Endothelial cell of umbilical vein (primary cell): ENCODE results near the gene ARHGEF10L. TPM values are rescaled to one million over a fixed set of nuclear protein-coding genes. Genes with fewer than 3 reads are reported as not detected.

ENCODE experiments used
- BruUV-seq: library from RNA; stranded (reverse); fragments of 400-500 nt; replicated peaks from 2 replicates; lab custom pipeline; 2021; lab: Mats Ljungman, UMichigan
- CTCF ChIA-PET: fragments of 300-600, 350-600 bp; sonication (Branson Sonifier 250); formaldehyde crosslinking; loops from one replicate; lab custom pipeline; 2021; ENCODE audit warnings: antibody characterized with exemption, inconsistent platforms; lab: Charles Lee
- POLR2A ChIA-PET: fragments of 300-600, 350-600 bp; sonication (Branson Sonifier 250); formaldehyde crosslinking; loops from one replicate; lab custom pipeline; 2021; ENCODE audit warnings: antibody characterized with exemption, inconsistent platforms; lab: Charles Lee
- DNase-seq: peaks from one replicate; pipeline ENCODE4 v3.0.0-alpha.2; 2011; ENCODE audit warnings: low read depth, low spot score
- FAIRE-seq: peaks from 2 replicates; lab custom pipeline; 2011; peaks lifted over from hg19 to GRCh38; lab: Jason Lieb, UNC
- H2AFZ ChIP-seq: 2 replicates; pipeline ENCODE4 v1.6.0; 2012; ENCODE audit warnings: low read depth, low read length, control low read depth, inconsistent platforms
- H3K27ac ChIP-seq: 2 replicates; pipeline ENCODE4 v1.5.1; 2011; ENCODE audit warnings: low read depth, mild to moderate bottlenecking, control low read depth, low read length, moderate library complexity; ENCODE audit not compliant: insufficient read depth
- H3K27me3 ChIP-seq, 2 experiments: 2 replicates each; pipeline versions ENCODE4 v1.6.0 to v1.6.1; 2011; ENCODE audit warnings: low read length in 2 of 2, mixed read lengths in 1 of 2; ENCODE audit not compliant: control insufficient read depth in 2 of 2, insufficient read depth in 2 of 2
- H3K36me3 ChIP-seq, 2 experiments: 2 replicates in 1 of 2; 3 replicates in 1 of 2; pipeline ENCODE4 v1.5.1; 2011; ENCODE audit warnings: low read length in 2 of 2, mild to moderate bottlenecking in 1 of 2, moderate library complexity in 1 of 2; ENCODE audit not compliant: control insufficient read depth in 2 of 2, insufficient read depth in 2 of 2; ENCODE audit errors: extremely low read depth in 1 of 2
- H3K4me1 ChIP-seq: 3 replicates; pipeline ENCODE4 v1.5.1; 2011; ENCODE audit warnings: mild to moderate bottlenecking, low read length; ENCODE audit not compliant: control insufficient read depth, insufficient read depth; ENCODE audit errors: extremely low read depth
- H3K4me2 ChIP-seq: 2 replicates; pipeline ENCODE4 v1.6.1; 2011; ENCODE audit warnings: low read length, control low read depth, mixed read lengths; ENCODE audit not compliant: insufficient read depth
- H3K4me3 ChIP-seq, 3 experiments: fragments of 200-600 bp in 1 of 3; sonication (generic), shearing (Covaris generic) in 1 of 3; replicated peaks in 1 of 3; 2 replicates each; pipeline ENCODE4 v1.5.1; 2011 to 2016; ENCODE audit warnings: control low read depth in 3 of 3, low read length in 3 of 3, mild to moderate bottlenecking in 2 of 3, inconsistent platforms in 1 of 3, low read depth in 1 of 3, moderate library complexity in 1 of 3; ENCODE audit not compliant: insufficient read depth in 1 of 3
- H3K79me2 ChIP-seq: 2 replicates; pipeline ENCODE4 v1.6.0; 2012; ENCODE audit warnings: low read length, inconsistent platforms; ENCODE audit not compliant: control insufficient read depth, insufficient read depth
- H3K9ac ChIP-seq: replicated peaks from 2 replicates; pipeline ENCODE3; 2011; ENCODE audit warnings: low read length, control low read depth; ENCODE audit not compliant: insufficient read depth; ENCODE audit errors: extremely low read depth
- H3K9me1 ChIP-seq: replicated peaks from 3 replicates; pipeline ENCODE4 v1.6.0; 2011; ENCODE audit warnings: mild to moderate bottlenecking, low read length; ENCODE audit not compliant: control insufficient read depth, insufficient read depth; ENCODE audit errors: extremely low read depth
- H3K9me3 ChIP-seq: replicated peaks from 2 replicates; pipeline ENCODE4 v1.5.1; 2012; ENCODE audit warnings: low read length, inconsistent platforms; ENCODE audit not compliant: control insufficient read depth, insufficient read depth
- H4K20me1 ChIP-seq: replicated peaks from 2 replicates; pipeline ENCODE3; 2011; ENCODE audit warnings: mild to moderate bottlenecking, low read length; ENCODE audit not compliant: control insufficient read depth, insufficient read depth; ENCODE audit errors: extremely low read depth
- CTCF ChIP-seq, 2 donors: IDR thresholded peaks; 1 replicate in 1 of 2; 2 replicates in 1 of 2; pipeline ENCODE4 v1.5.1; 2011; ENCODE audit warnings: low read length in 2 of 2, mild to moderate bottlenecking in 2 of 2, moderate library complexity in 2 of 2, control low read depth in 1 of 2, inconsistent platforms in 1 of 2, low read depth in 1 of 2; ENCODE audit not compliant: insufficient read depth in 1 of 2; ENCODE audit errors: extremely low read depth in 1 of 2
- EZH2 ChIP-seq: IDR thresholded peaks from 2 replicates; pipeline ENCODE4 v1.6.1; 2012; ENCODE audit warnings: borderline replicate concordance, low read depth, mild to moderate bottlenecking, moderate library complexity, low read length, inconsistent platforms; ENCODE audit not compliant: severe bottlenecking
- dilution Hi-C: fragments of 300-500 bp; cut with MboI; formaldehyde crosslinking; loops from one replicate; pipeline ENCODE4 v1.15.0; 2019; ENCODE audit warnings: low sequenced_read_pairs; ENCODE audit not compliant: extremely low pct_ligation_motif_present
- intact Hi-C: fragments of 100-400 bp; cut with micrococcal nuclease; formaldehyde crosslinking; loops from one replicate; pipeline ENCODE4 v1.10.0; 2022
- polyA plus RNA-seq, 4 experiments: library from polyadenylated mRNA; depleted of rRNA in 3 of 4; stranded (reverse) in 3 of 4; unstranded in 1 of 4; fragments of >200 nt; gene quantifications; 2 replicates each; pipeline versions ENCODE4 v1.2.1 to v1.2.3, GENCODE V29; 2011 to 2012; ENCODE audit warnings: missing spikeins in 1 of 4
- total RNA-seq: library from RNA; stranded (reverse); gene quantifications from 2 replicates; pipeline ENCODE4 v1.2.3, GENCODE V29; 2021

Gene ARHGEF10L
- total and polyA plus RNA-seq, 2 donors (not counting 3 experiments of a cell fraction or from before 2014, with no cell fraction given), result 1.9 to 5.2 TPM

GRCh38 chr1:17670587-17671313, 131.3 kb downstream of the ARHGEF10L start:
- POLR2A ChIA-PET, result no interaction called here
- H3K27ac ChIP-seq, result no peak overlapping the region

More at GRCh38 chr1:17670587-17671313, 131.3 kb downstream of the ARHGEF10L start:
- no peaks in the 10 kb centered on the region for H3K9me3 ChIP-seq
- no peaks in the 10 kb centered on the region for H3K27me3 ChIP-seq
- CTCF ChIA-PET, result interaction anchor here (0.8 to 1.8 kb wide), 3 partner anchors 9 to 905 kb away, joined by 3 to 8 read pairs (median 7); no protein-coding TSS in a partner anchor
- no peak overlapping the region for H2AFZ ChIP-seq
- TF ChIP-seq EZH2 (no peak), CTCF (IDR thresholded peaks at IDR 0.05; ENCODE audit: extremely low read depth in 1 of 2, insufficient read depth in 1 of 2, low read depth in 1 of 2, low read length in 2 of 2) (no peak)
- H3K4me1 ChIP-seq, result no peaks in the 10 kb centered on the region
- H3K36me3 ChIP-seq, result no peaks in the 10 kb centered on the region
- no peak overlapping the region for H3K9ac ChIP-seq
- FAIRE-seq (no peak), DNase-seq (no peak)
- no peak overlapping the region for H3K4me3 ChIP-seq
- H4K20me1 ChIP-seq, result no peaks in the 10 kb centered on the region
- H3K9me1 ChIP-seq, result no peaks in the 10 kb centered on the region
- dilution Hi-C loops, result no loop called here
- no peaks in the 10 kb centered on the region for H3K79me2 ChIP-seq
- intact Hi-C loops, result no loop called here
- H3K4me2 ChIP-seq, result no peak overlapping the region
- BruUV-seq, result no TSS peak
